GM21786 (cell line): ENCODE results near the gene NTSR1.

Source experiments
- ATAC-seq: cut with Tn5 transposase; IDR thresholded peaks from one replicate; pipeline ENCODE4 v1.9.1; 2021; ENCODE audit not compliant: unreplicated experiment

Gene NTSR1

GRCh38 chr20:62708591-62709536 is at the start of gene NTSR1:
Gene NTSR1, plus strand, starts transcription at chr20:62708836. Its CDS starts 372 bp downstream, at chr20:62709208.
- no peak for ATAC-seq

- no peak for ATAC-seq
Observed at GRCh38 chr20:62659488-62660239, 49.0 kb upstream of the NTSR1 start.

GRCh38 chr20:62660240-62660615 is 48.4 kb upstream of the NTSR1 start:
- no peak for ATAC-seq

- no peak for ATAC-seq
Observed at GRCh38 chr20:62660768-62661167, 47.9 kb upstream of the NTSR1 start.

- no peak for ATAC-seq
Observed at GRCh38 chr20:62661647-62662046, 47.0 kb upstream of the NTSR1 start.

- ATAC-seq: no peak
Observed at GRCh38 chr20:62662422-62662821, 46.2 kb upstream of the NTSR1 start.

- no peak for ATAC-seq
Observed at GRCh38 chr20:62663145-62664018, 45.3 kb upstream of the NTSR1 start.

GRCh38 chr20:62664019-62664971 is 44.3 kb upstream of the NTSR1 start:
- no peak for ATAC-seq

- ATAC-seq: no peak
Observed at GRCh38 chr20:62665153-62665754, 43.4 kb upstream of the NTSR1 start.

- no peak for ATAC-seq
Observed at GRCh38 chr20:62665826-62666735, 42.6 kb upstream of the NTSR1 start.

- ATAC-seq: no peak
Observed at GRCh38 chr20:62666736-62667529, 41.7 kb upstream of the NTSR1 start.

- no peak for ATAC-seq
Observed at GRCh38 chr20:62667530-62668440, 40.9 kb upstream of the NTSR1 start.

GRCh38 chr20:62668441-62669027 is 40.1 kb upstream of the NTSR1 start:
- no peak for ATAC-seq

- ATAC-seq: no peak
Observed at GRCh38 chr20:62669249-62669648, 39.4 kb upstream of the NTSR1 start.

- ATAC-seq: no peak
Observed at GRCh38 chr20:62670156-62670555, 38.5 kb upstream of the NTSR1 start.

- ATAC-seq: no peak
Observed at GRCh38 chr20:62670998-62671397, 37.6 kb upstream of the NTSR1 start.
